ENCODE data around the gene C6orf15.

DNA sequence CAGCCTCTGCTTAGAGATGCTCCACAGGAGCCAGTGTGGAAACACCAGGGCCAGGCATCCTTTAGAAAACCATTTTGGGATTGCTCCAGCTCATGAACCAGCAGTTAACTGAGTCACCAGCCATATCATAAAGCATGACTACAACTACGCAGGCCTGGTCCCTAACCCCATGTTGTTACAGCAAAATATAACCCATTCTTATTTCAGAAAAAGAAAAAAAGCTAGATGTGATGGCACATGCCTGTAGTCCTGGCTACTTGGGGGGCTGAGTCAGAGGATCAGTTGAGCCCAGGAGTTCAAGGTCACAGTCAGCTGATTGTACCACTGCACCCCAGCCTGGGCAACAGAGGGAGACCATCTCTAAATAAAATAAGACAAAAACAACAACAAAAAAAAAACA lies 36.8 kb downstream of the C6orf15 start:
- TF ChIP-seq, protein P1, sequence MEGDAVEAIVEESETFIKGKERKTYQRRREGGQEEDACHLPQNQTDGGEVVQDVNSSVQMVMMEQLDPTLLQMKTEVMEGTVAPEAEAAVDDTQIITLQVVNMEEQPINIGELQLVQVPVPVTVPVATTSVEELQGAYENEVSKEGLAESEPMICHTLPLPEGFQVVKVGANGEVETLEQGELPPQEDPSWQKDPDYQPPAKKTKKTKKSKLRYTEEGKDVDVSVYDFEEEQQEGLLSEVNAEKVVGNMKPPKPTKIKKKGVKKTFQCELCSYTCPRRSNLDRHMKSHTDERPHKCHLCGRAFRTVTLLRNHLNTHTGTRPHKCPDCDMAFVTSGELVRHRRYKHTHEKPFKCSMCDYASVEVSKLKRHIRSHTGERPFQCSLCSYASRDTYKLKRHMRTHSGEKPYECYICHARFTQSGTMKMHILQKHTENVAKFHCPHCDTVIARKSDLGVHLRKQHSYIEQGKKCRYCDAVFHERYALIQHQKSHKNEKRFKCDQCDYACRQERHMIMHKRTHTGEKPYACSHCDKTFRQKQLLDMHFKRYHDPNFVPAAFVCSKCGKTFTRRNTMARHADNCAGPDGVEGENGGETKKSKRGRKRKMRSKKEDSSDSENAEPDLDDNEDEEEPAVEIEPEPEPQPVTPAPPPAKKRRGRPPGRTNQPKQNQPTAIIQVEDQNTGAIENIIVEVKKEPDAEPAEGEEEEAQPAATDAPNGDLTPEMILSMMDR (IDR thresholded peaks at IDR 0.05; ENCODE audit: low read length): no peak
- TF ChIP-seq EZH2 (optimal IDR thresholded peaks at IDR 0.05; ENCODE audit: low read depth, low read length): no peak
- TF ChIP-seq EZH2phosphoT487 (IDR thresholded peaks at IDR 0.05; ENCODE audit: low read length): no peak

All from MM.1S (cell line).